ENCODE measurements around the gene PTPRG.

The PTPRG gene

DNA sequence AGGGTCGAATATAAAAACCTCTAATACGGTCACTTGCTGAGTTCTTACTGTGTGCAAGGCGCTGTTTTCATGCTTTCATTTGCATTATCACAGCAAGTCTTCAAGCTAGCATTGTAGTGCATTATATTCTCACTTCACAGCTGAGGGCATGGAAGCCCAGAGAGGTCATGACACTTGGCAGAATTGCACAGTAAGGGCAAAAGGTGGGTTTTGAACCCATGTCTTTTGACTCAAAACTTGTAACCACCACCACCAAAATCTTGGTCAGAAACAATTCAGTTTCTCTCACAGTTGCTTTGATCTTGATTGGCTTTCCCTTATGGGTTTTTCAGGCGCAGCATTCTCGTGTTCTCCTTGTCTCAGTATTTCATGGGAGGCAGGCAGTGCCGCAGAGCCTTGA is 371.1 kb downstream of the PTPRG start:
- no peak for DNase-seq (ENCODE audit: low read depth)
- H3K4me3 ChIP-seq (ENCODE audit: low read length) = no peak overlapping the region
- TF ChIP-seq, protein P1, sequence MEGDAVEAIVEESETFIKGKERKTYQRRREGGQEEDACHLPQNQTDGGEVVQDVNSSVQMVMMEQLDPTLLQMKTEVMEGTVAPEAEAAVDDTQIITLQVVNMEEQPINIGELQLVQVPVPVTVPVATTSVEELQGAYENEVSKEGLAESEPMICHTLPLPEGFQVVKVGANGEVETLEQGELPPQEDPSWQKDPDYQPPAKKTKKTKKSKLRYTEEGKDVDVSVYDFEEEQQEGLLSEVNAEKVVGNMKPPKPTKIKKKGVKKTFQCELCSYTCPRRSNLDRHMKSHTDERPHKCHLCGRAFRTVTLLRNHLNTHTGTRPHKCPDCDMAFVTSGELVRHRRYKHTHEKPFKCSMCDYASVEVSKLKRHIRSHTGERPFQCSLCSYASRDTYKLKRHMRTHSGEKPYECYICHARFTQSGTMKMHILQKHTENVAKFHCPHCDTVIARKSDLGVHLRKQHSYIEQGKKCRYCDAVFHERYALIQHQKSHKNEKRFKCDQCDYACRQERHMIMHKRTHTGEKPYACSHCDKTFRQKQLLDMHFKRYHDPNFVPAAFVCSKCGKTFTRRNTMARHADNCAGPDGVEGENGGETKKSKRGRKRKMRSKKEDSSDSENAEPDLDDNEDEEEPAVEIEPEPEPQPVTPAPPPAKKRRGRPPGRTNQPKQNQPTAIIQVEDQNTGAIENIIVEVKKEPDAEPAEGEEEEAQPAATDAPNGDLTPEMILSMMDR (IDR thresholded peaks at IDR 0.05; ENCODE audit: insufficient read depth, low read depth, low read length, missing control alignments) = no peak

DNA sequence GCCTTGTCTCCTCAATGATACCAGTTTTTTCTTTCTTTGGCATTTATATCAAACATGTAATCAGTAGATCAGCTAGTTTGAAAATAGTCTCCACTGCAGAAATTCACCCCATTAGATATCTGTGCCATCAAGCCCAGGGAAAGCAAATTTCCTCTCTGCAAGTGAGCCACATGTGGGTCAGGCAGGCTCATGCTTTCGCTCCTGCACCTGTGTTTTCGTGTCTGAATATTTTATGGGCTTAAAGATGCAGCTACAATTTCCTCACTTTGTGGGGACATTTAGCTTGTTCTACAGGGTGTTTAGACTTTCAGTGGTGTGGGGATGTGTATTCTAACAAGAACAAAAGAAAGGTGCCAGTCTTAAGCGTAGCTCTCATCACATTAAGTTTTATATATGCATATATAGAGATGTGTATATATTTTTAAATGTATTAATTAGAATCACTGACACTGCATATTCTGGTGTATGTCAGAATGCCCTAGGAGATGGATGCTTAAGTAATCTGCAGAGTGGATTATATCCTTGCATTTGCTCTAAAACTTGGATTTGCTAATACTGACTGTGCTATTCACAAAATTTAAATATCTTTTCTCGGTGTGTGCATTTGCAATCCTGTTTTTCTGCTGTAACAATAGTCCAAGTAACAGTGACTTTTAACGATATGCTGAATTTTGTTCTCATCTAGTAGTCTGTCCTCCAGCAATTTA is 372.6 kb downstream of the PTPRG start:
- TF ChIP-seq, protein P1 (IDR thresholded peaks at IDR 0.05; ENCODE audit: insufficient read depth, low read depth, low read length, missing control alignments) = no peak
- no peak for DNase-seq (ENCODE audit: low read depth)
- H3K4me3 ChIP-seq (ENCODE audit: low read length) = no peak overlapping the region

DNA sequence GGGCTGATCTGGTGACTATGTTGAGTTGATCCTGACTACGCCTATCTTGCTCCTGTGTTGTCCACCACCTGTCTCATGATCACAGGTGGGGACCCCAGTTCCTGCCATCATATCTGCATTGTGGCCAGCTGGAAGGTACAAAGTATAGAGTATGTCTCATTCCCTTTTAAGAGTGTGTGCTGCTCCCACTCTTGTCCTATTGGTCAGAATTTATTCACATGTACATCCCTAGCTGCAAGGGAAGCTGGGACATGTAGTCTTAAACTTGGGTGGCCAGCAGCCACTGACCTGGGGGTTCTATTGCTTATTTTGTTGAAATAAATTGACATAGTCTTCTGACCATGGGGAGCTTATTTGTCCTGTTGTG is 373.1 kb downstream of the PTPRG start:
- TF ChIP-seq, protein P1 (IDR thresholded peaks at IDR 0.05; ENCODE audit: insufficient read depth, low read depth, low read length, missing control alignments) = no peak
- DNase-seq (ENCODE audit: low read depth) = no peak
- H3K4me3 ChIP-seq (ENCODE audit: low read length) = no peak overlapping the region

DNA sequence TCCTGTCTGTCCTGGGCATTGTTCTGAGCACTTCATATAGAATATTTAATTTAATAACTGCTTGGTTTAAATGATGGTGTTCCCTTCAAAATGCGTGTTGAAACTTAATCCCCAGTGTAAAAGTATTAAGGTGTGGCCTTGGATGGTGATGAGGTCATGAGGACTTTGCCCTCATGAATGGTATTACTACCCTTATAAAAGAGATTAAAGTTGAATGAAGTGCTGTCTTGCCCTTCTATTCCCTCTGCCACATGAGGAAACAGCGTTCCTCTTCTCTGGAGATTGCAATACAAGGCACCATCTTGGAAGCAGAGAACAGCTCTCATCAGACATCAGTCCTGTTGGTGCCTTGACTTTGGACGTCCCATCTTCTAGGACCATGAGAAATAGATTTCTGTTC is 374.4 kb downstream of the PTPRG start:
- no peak overlapping the region for H3K4me3 ChIP-seq (ENCODE audit: low read length)
- TF ChIP-seq, protein P1 (IDR thresholded peaks at IDR 0.05; ENCODE audit: insufficient read depth, low read depth, low read length, missing control alignments) = no peak
- DNase-seq (ENCODE audit: low read depth) = no peak

DNA sequence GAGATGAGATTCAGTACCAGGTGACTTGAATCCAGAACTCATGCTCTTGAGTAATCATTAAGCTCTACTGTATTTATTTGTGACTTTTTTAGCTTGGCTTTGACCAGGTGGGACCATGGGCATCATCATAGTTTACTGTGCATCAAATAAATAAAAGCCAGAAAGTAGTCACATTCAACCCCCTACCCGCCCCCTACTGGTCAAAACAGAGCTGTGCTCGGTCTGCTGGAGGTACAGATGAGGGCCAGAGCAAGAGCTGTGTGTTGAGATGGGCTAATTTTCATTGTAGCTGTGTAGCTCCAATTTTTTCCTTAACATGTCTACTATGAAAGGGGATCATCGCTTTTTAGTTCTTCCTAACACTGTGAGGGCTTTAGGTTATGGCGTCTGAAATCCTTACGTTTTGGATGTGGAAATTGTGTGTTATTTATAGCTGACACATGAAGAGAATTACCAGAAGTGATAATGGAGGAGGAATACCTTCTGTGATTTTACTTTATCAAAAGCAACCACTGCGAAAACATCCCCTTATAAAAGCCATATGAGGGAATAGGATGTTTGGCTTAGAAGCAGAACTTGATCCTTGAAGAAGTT is 375.1 kb downstream of the PTPRG start:
- TF ChIP-seq, protein P1 (IDR thresholded peaks at IDR 0.05; ENCODE audit: insufficient read depth, low read depth, low read length, missing control alignments) = peak; percentile 69
- DNase-seq (ENCODE audit: low read depth) = peak; percentile 42

DNA sequence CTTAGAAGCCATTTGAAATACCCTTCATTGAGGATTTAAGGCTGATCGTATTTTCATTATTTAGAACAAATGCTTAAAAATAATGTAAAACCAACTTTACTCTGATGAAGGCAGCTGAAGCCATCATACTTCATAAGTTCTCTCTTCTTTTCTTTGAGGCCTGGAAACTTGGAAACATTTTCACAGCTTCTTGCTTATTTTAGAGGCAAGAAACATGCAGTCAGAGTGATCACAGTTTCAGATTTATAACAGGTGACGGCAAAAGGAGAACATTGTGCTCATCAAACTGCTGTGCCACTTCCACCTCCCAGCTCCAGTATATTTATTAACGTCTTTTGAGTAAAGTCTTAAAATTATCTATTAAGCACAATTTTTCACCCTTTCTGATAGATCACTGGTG is 376.1 kb downstream of the PTPRG start:
- no peak for DNase-seq (ENCODE audit: low read depth)
- TF ChIP-seq, protein P1 (IDR thresholded peaks at IDR 0.05; ENCODE audit: insufficient read depth, low read depth, low read length, missing control alignments) = no peak
- no peak overlapping the region for H3K4me3 ChIP-seq (ENCODE audit: low read length)

More for the DNA sequence above, 375.1 kb downstream of the PTPRG start:
- H3K4me3 ChIP-seq (ENCODE audit: low read length) = no peak overlapping the region
